RWPE2 (cell line): ENCODE data around the gene SLAMF6.
"Not testable (repeated sequence)": the region's sequence is repeated elsewhere in the genome, so short reads cannot be mapped to it uniquely, and the experiment has no call there.

ENCODE experiments used
- ATAC-seq: fragments of 200-7000 bp; cut with Tn5 transposase; 3 replicates; pipeline ENCODE4 v1.9.1; 2021; ENCODE audit warnings: low read depth
- DNase-seq: peaks from one replicate; pipeline ENCODE4 v3.0.0-alpha.2; 2020; ENCODE audit warnings: low spot score
- H3K27ac ChIP-seq: fragments of 450-650 bp; 2 replicates; pipeline ENCODE4 v1.5.1; 2017; ENCODE audit warnings: mild to moderate bottlenecking; ENCODE audit not compliant: poor library complexity, severe bottlenecking
- H3K27me3 ChIP-seq: fragments of 250-450 bp; sonication (Bioruptor Pico); 2 replicates; pipeline ENCODE4 v1.5.1; 2021; ENCODE audit warnings: mild to moderate bottlenecking, moderate library complexity; ENCODE audit not compliant: insufficient read depth, poor library complexity, severe bottlenecking
- H3K36me3 ChIP-seq: fragments of 250-450 bp; sonication (Bioruptor Pico); 2 replicates; pipeline ENCODE4 v1.5.1; 2020; ENCODE audit warnings: low read depth, mild to moderate bottlenecking, moderate library complexity
- H3K4me1 ChIP-seq: fragments of 250-450 bp; sonication (Bioruptor Pico); 2 replicates; pipeline ENCODE4 v1.5.1; 2021; ENCODE audit warnings: mild to moderate bottlenecking, moderate library complexity; ENCODE audit not compliant: insufficient read depth, poor library complexity, severe bottlenecking
- H3K4me3 ChIP-seq: fragments of 250-450 bp; sonication (Bioruptor Pico); 2 replicates; pipeline ENCODE4 v1.5.1; 2021; ENCODE audit warnings: mild to moderate bottlenecking, moderate library complexity; ENCODE audit not compliant: severe bottlenecking
- H3K9me3 ChIP-seq: fragments of 250-450 bp; sonication (Bioruptor Pico); 2 replicates; pipeline ENCODE4 v1.5.1; 2021; ENCODE audit warnings: mild to moderate bottlenecking, moderate library complexity; ENCODE audit not compliant: severe bottlenecking
- CTCF ChIP-seq: fragments of 450-650 bp; IDR thresholded peaks from one replicate; pipeline ENCODE4 v1.5.1; 2017; ENCODE audit warnings: mild to moderate bottlenecking, moderate library complexity; ENCODE audit not compliant: poor library complexity, severe bottlenecking

Gene SLAMF6

GRCh38 chr1:160565564-160565963, 42.5 kb upstream of the SLAMF6 start:
- ATAC-seq (no peak), DNase-seq (no peak)
- no peaks in the 10 kb centered on the region for H3K4me1 ChIP-seq
- no peak for TF ChIP-seq CTCF
- no peak overlapping the region for H3K27ac ChIP-seq
- no peaks in the 10 kb centered on the region for H3K36me3 ChIP-seq
- no peak overlapping the region for H3K4me3 ChIP-seq
- H3K27me3 ChIP-seq = no peaks in the 10 kb centered on the region
- H3K9me3 ChIP-seq = no peaks in the 10 kb centered on the region

- not testable (repeated sequence) for H3K27ac ChIP-seq
Measured at GRCh38 chr1:160563230-160563629, 40.2 kb upstream of the SLAMF6 start.

GRCh38 chr1:160562745-160563144, 39.7 kb upstream of the SLAMF6 start:
- not testable (repeated sequence) for H3K4me3 ChIP-seq, H3K9me3 ChIP-seq, DNase-seq, H3K27ac ChIP-seq, H3K4me1 ChIP-seq, ATAC-seq, H3K36me3 ChIP-seq
- peaks cover 11% of the 10 kb centered on the region for H3K27me3 ChIP-seq

More at GRCh38 chr1:160563230-160563629, 40.2 kb upstream of the SLAMF6 start:
- not testable (repeated sequence) for H3K36me3 ChIP-seq, DNase-seq, ATAC-seq, H3K4me1 ChIP-seq, H3K4me3 ChIP-seq, H3K9me3 ChIP-seq
- peaks cover 11% of the 10 kb centered on the region for H3K27me3 ChIP-seq

- Histone ChIP-seq H3K4me3 (no peak overlapping the region), H3K4me1 (no peaks in the 10 kb centered on the region), H3K36me3 (no peaks in the 10 kb centered on the region), H3K9me3 (no peaks in the 10 kb centered on the region), H3K27ac (no peak overlapping the region), H3K27me3 (peaks cover 11% of the 10 kb centered on the region)
- no peak for DNase-seq
- no peak for ATAC-seq
- TF ChIP-seq CTCF = no peak
Measured at GRCh38 chr1:160560806-160561205, 37.8 kb upstream of the SLAMF6 start.

- ATAC-seq = no peak
- no peak for DNase-seq
- Histone ChIP-seq H3K36me3 (no peaks in the 10 kb centered on the region), H3K4me1 (no peaks in the 10 kb centered on the region), H3K27me3 (peaks cover 11% of the 10 kb centered on the region), H3K27ac (no peak overlapping the region), H3K9me3 (no peaks in the 10 kb centered on the region), H3K4me3 (no peak overlapping the region)
- TF ChIP-seq CTCF = no peak
Measured at GRCh38 chr1:160560045-160560705, 37.1 kb upstream of the SLAMF6 start.

GRCh38 chr1:160559437-160559836, 36.4 kb upstream of the SLAMF6 start:
- H3K9me3 ChIP-seq, ATAC-seq, DNase-seq, H3K27ac ChIP-seq, H3K4me1 ChIP-seq, H3K4me3 ChIP-seq, H3K36me3 ChIP-seq: not testable (repeated sequence)
- H3K27me3 ChIP-seq = peaks cover 11% of the 10 kb centered on the region
